ES-I3 (cell line): ENCODE results near the gene CACNA1A.
A peak's percentile ranks its signal among the peaks of the same experiment; 100 is the strongest.

ENCODE experiments used
- H3K36me3 ChIP-seq: 2 replicates; pipeline ENCODE4 v1.6.1; 2013; ENCODE audit warnings: mild to moderate bottlenecking, low read length, control low read depth, moderate library complexity; ENCODE audit not compliant: insufficient read depth
- H3K4me1 ChIP-seq: 2 replicates; pipeline ENCODE4 v1.6.1; 2013; ENCODE audit warnings: mild to moderate bottlenecking, control low read depth, low read length; ENCODE audit not compliant: insufficient read depth
- H3K9ac ChIP-seq: 2 replicates; pipeline ENCODE4 v1.6.1; 2013; ENCODE audit warnings: low read depth, mild to moderate bottlenecking, low read length, moderate library complexity
- H3K9me3 ChIP-seq: 2 replicates; pipeline ENCODE4 v1.6.1; 2013; ENCODE audit warnings: mild to moderate bottlenecking, low read length, moderate library complexity; ENCODE audit not compliant: control insufficient read depth, insufficient read depth

CACNA1A gene

DNA sequence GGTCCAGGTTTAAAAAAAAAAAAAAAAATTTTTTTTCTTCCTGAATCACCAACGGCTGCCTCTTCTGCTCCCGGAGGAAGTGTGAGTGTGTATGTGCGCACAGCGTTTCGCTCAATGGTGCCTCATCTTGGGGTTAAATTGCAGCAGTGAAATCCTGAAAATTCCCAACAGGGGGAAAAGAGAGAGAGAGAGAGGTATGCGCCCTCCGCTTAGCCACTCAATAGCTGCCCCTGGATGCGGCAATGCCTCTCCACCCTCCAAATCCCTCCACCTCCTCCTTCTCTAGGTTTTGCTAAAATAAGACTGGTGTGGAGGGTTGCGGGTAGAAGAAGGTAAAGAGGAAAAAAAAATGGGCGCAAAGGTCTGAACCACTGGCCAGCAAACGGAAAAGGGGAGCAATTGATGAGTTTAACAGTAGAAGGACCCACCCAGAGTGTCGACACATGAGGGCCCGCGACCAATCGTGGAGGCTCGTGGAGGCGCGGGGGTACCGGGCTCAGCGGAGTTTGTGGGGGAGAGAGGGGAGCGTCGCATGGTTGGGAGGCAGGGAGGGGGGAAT is 853 bp upstream of the CACNA1A start:
- Histone ChIP-seq H3K4me1 (peaks cover 3% of the 10 kb centered on the region; the same call in 1 of the 2 replicates), H3K36me3 (no peaks in the 10 kb centered on the region), H3K9me3 (no peaks in the 10 kb centered on the region), H3K9ac (peak overlapping the region; percentile 66)

DNA sequence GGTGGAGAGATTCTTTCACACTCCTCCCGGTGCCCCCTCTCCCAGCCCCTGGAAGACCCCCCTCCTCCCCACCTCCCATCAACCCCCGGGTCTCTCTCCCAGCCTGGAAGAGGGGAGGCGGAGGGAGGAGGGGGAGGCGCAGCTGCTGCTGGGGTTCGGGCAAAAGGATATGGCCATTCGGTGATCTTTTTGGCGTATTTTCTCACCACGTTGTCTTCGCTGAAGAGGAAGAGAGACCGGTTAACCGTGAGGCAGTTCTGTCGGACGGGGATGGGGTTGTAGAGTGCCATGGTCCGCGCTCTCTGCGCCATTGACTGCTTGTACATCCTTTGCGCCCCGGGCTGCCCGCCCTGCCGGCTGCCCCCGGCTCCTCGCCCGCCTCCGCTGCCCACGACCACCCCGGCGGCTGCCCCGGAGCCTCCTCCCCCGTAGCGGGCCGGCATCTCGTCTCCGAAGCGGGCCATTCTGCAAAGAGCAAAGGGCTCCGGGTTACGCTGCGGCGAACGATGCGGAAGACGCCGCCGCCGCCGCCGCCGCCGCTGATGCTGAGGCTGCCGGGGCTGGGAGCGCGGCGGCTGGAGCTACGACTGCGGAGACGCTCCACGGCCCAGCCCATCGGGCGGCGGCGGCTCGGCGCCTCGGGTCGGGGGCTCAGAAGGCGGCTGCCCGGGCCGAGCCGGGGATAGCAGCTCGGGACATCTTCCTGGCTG is 363 bp downstream of the CACNA1A start:
- H3K9ac ChIP-seq = peak overlapping the region; percentile 80
- no peaks in the 10 kb centered on the region for H3K9me3 ChIP-seq
- H3K36me3 ChIP-seq = no peaks in the 10 kb centered on the region
- H3K4me1 ChIP-seq = peaks cover 3% of the 10 kb centered on the region; the same call in 1 of the 2 replicates

DNA sequence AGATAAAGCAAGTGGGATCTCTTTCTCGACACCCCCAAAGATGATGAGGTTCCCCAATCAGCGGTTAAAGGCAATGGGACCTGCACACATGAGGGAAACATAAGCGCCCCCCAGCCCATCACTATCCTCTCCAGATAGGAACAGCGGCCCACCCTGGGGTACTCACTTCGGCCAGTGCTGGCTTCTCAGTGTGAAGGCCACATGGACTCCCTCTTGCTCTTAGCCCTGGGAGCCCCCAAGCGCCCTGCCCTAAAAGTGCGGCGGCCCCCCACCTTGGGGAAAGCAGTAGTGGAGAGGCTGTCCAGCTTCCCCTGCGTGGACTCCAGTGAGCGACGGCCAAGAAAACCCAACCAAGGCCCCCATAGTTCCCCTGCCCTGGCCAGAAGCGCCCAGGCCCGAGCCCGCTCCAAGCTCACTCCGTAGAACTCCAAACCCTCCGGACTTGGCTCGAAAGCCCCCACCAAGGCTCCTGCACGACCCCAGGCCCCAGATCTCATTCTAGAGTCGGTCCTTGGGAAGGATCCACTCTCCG is 1.0 kb downstream of the CACNA1A start:
- H3K4me1 ChIP-seq = peaks cover 3% of the 10 kb centered on the region; the same call in 1 of the 2 replicates
- H3K36me3 ChIP-seq = no peaks in the 10 kb centered on the region
- H3K9me3 ChIP-seq = no peaks in the 10 kb centered on the region
- H3K9ac ChIP-seq = peak overlapping the region; percentile 80; the same call in 1 of the 2 replicates

DNA sequence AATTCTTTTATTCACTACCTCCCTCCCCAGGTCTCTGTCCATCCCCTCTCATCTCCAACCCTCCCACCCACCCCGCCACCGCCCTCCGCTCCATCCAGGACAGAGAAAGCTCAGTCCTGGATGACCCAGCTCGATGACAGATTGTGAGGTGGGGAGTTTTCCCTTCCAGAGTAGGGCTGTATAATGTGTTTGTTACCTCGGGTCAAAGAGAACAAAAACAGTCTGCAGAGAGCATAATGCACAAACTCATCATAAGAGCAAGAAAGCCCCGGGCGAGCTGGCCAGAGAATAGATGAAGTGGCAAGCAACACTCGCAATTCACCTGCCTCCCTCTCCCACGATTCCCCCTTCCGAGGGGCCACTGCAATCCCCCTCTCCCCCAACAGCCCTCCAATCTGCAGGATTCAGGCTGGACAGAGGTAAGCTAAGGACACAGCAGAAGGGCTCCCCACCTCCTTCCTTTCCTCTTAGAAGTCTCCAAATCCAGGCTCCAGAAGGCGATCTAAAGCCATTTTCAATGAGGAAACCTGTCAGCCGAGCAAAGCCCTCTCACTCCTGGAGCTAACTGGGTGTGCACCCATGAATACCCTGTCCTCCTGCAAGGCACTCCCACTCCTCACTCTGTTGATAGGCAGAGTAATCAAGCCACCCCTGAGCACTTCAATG is 2.6 kb downstream of the CACNA1A start:
- Histone ChIP-seq H3K36me3 (no peaks in the 10 kb centered on the region), H3K4me1 (peaks cover 3% of the 10 kb centered on the region; the same call in 1 of the 2 replicates), H3K9ac (no peak overlapping the region), H3K9me3 (no peaks in the 10 kb centered on the region)

DNA sequence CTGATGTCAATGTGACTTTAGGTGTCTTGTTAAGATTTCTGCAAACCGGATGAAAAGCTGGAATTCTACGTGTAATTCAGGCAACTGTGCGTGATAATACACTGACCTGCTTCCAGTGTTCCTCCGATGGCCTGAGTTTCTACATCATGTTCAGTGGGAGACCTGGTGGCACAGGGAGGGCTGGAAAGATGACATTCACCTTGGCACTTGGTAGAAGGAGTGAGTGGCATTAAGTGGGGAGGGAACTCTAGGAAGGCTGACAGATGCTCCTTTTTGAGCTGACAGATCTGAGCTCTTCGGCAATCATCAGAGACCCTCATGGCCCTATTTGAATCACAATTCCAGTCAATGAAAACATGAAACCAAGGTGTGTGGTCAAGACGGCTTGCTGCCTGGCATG is 4.0 kb downstream of the CACNA1A start:
- Histone ChIP-seq H3K4me1 (peaks cover 3% of the 10 kb centered on the region; the same call in 1 of the 2 replicates), H3K9ac (no peak overlapping the region), H3K9me3 (no peaks in the 10 kb centered on the region), H3K36me3 (no peaks in the 10 kb centered on the region)

DNA sequence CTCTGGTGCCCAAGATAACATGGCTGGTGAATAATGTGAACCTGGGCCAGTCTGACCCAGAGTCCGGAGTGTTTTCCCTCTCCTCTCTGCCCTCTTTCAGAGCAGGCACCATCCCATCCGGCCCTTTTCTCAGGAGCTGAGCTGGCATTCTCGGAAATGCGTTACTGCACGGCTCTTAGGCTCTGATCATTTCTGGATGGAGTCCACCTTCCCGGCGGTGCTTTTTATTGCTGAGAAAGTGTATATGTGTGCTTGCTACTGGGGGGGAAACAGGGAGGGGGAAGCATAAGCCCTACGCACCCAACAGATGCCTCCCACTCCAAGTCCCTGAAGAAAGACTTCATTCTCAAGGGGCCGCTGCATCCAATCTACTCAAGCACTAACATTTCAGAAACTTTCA is 6.6 kb downstream of the CACNA1A start:
- H3K36me3 ChIP-seq = no peaks in the 10 kb centered on the region
- H3K9me3 ChIP-seq = no peaks in the 10 kb centered on the region
- peaks cover 3% of the 10 kb centered on the region; the same call in 1 of the 2 replicates for H3K4me1 ChIP-seq
- no peak overlapping the region for H3K9ac ChIP-seq

DNA sequence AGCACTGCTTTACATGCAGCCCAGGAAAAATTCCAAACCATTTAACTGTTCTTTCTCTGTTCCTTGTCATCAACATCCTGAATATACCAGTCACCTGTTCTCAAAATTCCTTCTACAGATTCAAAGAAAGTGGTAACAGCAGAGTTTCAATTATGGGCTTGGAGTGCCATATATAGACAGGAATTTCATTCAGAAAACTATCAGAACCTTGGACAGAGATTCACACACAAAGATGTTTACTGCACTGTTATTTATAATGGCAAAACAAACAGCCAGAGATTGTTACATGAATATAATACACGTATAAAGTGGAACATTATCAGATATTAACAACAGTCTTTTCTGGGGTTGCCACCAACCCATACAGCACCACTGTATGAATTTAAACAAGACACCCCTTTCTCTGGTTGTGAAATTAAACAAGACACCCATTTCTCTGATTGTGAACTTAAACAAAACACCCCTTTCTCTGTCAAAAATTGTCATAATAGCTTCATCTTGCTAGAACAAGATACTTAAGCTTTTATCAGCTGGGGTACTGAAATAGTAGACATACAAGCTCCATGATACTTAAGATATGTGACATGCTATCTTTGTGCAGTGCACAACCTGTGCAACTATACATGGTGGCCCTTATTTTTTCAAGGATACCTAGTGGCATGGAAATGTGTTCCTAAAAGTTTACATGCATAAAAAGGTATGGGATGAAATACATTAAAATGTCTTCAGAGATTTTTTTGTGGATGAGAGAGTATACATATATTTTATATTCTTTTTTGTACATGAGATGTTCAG is 12.6 kb downstream of the CACNA1A start:
- no peaks in the 10 kb centered on the region for H3K36me3 ChIP-seq
- H3K9ac ChIP-seq = no peak overlapping the region
- peaks cover 17% of the 10 kb centered on the region; the same call in 1 of the 2 replicates for H3K4me1 ChIP-seq
- no peaks in the 10 kb centered on the region; the same call in 1 of the 2 replicates for H3K9me3 ChIP-seq

DNA sequence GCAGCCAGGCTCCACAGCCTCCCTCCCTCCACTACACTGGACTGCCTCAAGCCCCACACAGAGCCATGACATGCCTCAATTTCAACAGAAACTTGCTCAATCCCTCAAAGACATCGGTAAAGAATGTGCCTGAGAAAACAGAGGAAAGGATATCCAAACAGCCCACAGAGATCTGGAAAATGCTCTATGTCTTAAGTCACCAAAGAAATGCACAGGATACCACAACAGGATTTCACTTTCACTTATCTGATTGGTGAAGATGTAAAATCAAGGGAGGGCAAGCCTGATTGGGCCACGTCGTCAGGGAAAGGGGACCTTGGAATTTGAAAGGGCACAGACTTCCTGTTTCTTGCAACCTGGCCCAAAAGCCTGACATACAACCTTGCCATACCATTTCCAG is 14.2 kb downstream of the CACNA1A start:
- peaks cover 17% of the 10 kb centered on the region; the same call in 1 of the 2 replicates for H3K4me1 ChIP-seq
- H3K9ac ChIP-seq = no peak overlapping the region
- H3K9me3 ChIP-seq = no peaks in the 10 kb centered on the region; the same call in 1 of the 2 replicates
- no peaks in the 10 kb centered on the region for H3K36me3 ChIP-seq

DNA sequence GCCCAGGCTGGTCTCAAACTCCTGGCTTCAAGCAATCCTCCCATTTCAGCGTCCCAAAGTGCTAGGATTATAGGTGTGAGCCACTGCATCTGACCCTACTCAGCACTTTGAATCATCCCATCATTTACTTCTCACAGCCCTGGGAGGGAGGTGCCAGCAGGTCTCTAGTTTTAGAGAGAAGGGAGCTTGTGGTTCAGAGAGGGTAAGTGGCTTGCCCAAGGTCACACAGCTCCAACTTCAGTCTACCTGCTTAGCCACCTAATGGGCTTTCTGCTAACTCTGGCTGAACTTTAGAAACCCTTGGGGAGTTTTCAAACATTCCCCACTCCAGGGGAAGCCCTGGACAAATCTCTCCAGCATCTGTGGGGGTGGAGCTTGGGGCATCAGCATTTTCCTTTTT is 18.3 kb downstream of the CACNA1A start:
- peaks cover 13% of the 10 kb centered on the region; the same call in 1 of the 2 replicates for H3K4me1 ChIP-seq
- no peak overlapping the region for H3K9ac ChIP-seq
- no peaks in the 10 kb centered on the region for H3K36me3 ChIP-seq
- H3K9me3 ChIP-seq = peaks cover 6% of the 10 kb centered on the region; the same call in 1 of the 2 replicates

DNA sequence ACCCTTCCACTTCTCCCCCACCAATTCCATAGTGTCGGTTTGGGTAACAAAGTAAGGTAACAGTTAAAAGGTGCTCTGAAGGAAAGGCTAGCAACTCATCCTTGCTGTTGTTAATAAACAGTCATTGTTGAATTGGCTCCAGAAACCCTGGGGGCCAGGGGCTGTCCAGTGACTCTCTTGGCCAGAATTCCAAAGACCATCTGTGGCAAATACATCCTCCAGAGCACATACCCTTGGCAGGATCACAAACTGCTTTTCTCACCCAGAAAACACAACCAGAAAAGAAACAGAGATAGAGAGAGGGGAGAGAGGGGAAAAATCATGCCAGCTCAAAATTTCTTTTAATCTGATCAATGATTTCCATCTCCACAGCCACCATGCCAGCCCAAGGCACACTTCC is 22.1 kb downstream of the CACNA1A start:
- H3K36me3 ChIP-seq = no peaks in the 10 kb centered on the region
- H3K4me1 ChIP-seq = no peaks in the 10 kb centered on the region
- no peak overlapping the region for H3K9ac ChIP-seq
- H3K9me3 ChIP-seq = peaks cover 7% of the 10 kb centered on the region; the same call in 1 of the 2 replicates

DNA sequence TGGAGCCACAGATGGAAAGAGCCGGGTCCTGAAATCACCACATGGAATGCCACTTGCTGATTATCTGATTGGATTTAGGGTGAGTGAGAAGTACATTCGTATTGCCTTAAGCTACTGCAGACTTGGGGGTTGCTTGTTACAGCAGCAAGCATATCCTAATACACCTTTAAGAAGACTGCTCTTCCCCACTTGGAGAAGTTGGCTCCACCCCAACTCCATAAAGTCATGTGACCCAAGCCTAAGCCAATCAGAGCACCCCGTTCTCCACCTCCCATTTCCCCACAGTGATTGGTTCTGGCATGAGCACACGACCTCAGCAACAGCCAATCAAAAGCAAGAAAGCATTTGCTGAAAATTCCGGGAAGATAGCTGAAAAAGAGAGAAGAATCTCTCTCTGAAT is 23.1 kb downstream of the CACNA1A start:
- no peaks in the 10 kb centered on the region for H3K4me1 ChIP-seq
- H3K36me3 ChIP-seq = no peaks in the 10 kb centered on the region
- peaks cover 7% of the 10 kb centered on the region; the same call in 1 of the 2 replicates for H3K9me3 ChIP-seq
- H3K9ac ChIP-seq = no peak overlapping the region

DNA sequence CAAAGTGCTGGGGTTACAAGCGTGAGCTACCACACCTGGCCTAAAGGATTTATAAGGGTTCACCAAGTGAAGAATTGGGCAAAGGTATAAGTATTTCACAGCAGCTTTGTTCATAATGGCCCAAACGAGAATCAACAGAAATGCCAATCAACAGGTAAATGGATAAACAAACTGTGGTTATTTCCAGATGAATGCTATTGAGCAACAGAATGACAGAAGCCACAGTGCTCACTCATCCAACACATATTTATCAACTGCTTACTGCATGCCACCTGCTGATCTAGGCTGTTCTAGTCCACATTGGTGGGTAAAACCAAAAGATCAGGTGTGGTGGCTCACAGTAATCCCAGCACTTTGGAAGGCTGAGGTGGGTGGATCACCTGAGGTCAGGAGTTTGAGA is 27.7 kb downstream of the CACNA1A start:
- Histone ChIP-seq H3K9me3 (peaks cover 12% of the 10 kb centered on the region; the same call in 1 of the 2 replicates), H3K9ac (no peak overlapping the region), H3K36me3 (no peaks in the 10 kb centered on the region), H3K4me1 (no peaks in the 10 kb centered on the region)

DNA sequence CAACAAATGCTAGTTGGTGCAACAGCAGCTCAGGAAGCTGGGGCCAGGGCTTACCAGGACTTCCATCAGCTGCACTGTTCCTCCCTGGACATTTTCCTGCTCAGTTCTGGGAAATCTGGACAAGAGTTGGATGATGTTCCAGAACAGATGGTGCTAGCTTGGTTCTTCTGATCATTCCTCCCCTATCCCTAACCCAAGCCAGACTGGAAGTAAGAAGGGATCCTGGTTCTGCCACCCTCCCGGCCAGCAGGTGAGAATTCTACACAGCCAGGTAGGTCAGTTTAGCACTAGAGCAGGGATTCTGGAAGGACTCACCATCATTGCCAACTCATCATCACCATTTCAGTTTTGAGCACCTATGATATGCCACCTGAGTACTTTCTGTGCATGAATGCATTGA is 30.2 kb downstream of the CACNA1A start:
- Histone ChIP-seq H3K4me1 (no peaks in the 10 kb centered on the region), H3K9me3 (peaks cover 7% of the 10 kb centered on the region; the same call in 1 of the 2 replicates), H3K9ac (no peak overlapping the region), H3K36me3 (no peaks in the 10 kb centered on the region)

DNA sequence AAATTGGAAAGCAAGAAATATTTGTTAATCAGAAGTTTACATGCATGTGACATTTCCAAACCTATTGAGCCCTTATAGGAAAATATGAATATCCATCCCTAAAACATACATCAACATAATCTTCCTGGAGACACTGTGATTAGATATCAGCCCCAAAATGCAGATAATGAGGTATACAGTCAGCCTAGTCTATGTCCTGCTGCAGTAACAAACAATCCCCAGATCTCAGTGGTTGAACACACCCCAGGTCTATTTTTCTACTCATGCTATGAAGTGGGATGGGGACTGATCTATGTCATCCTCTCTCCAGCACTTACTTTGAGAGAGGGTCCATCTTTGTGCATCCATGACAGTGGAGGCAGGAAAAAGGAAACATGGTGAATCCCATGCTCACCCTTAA is 31.2 kb downstream of the CACNA1A start:
- Histone ChIP-seq H3K9ac (no peak overlapping the region), H3K4me1 (no peaks in the 10 kb centered on the region), H3K36me3 (no peaks in the 10 kb centered on the region), H3K9me3 (peaks cover 7% of the 10 kb centered on the region; the same call in 1 of the 2 replicates)
